Measurements from ENCODE around the gene NLRP9.

NLRP9 gene

GRCh38 chr19:55670280-55671053 is 67.7 kb downstream of the NLRP9 start:
- no peak for DNase-seq (ENCODE audit: low spot score)
- peaks cover 5 to 13% of the 10 kb centered on the region in 2 donors for H3K4me1 ChIP-seq (ENCODE audit: control insufficient read depth in 2 of 2, insufficient read depth in 1 of 2, low read depth in 1 of 2, low read length in 2 of 2)
- H3K27ac ChIP-seq (replicated peaks; ENCODE audit: low read length), result no peak overlapping the region
- H3K23ac ChIP-seq (ENCODE audit: low read depth, low read length, poor library complexity), result peak overlapping the region; percentile 100
- H2AK5ac ChIP-seq (ENCODE audit: low read depth, low read length), result peak overlapping the region; percentile 95
- H2BK5ac ChIP-seq (ENCODE audit: low read length), result peak overlapping the region; percentile 11
- peak overlapping the region; percentile 96 for H2BK120ac ChIP-seq (ENCODE audit: low read depth, low read length)
- no peaks in the 10 kb centered on the region for H3K9me3 ChIP-seq (replicated peaks in 1 of 2; ENCODE audit: control insufficient read depth in 2 of 2, insufficient read depth in 1 of 2, low read depth in 1 of 2, low read length in 2 of 2)
- peak overlapping the region; percentile 96 for H3K9ac ChIP-seq (ENCODE audit: low read depth, low read length, poor library complexity)
- H3K4me3 ChIP-seq (ENCODE audit: low read length in 2 of 2), result peak overlapping the region in 1 of 2 donors; percentile 4
- no CpG with 5 or more reads among the region's 23 CpGs for WGBS, 2 donors (ENCODE audit: extremely low coverage in 2 of 2, insufficient read length in 2 of 2, insufficient replicate concordance in 1 of 2)
- peak overlapping the region; percentile 100 for H2BK12ac ChIP-seq (ENCODE audit: low read length)
- no peaks in the 10 kb centered on the region for H3K27me3 ChIP-seq (ENCODE audit: control insufficient read depth in 3 of 3, insufficient read depth in 3 of 3, low read depth in 1 of 3, low read length in 3 of 3)
- H2BK15ac ChIP-seq (ENCODE audit: low read length), result peak overlapping the region; percentile 89
- H3K4ac ChIP-seq (ENCODE audit: low read length), result peak overlapping the region; percentile 100
- peak overlapping the region; percentile 99 for H3K18ac ChIP-seq (ENCODE audit: low read length)
- H3K4me2 ChIP-seq (ENCODE audit: insufficient read depth, low read length, poor library complexity, severe bottlenecking), result peak overlapping the region; percentile 25
- peaks cover 35% of the 10 kb centered on the region for H3K79me1 ChIP-seq (ENCODE audit: low read depth, low read length)
- no peak overlapping the region for H2AFZ ChIP-seq (ENCODE audit: low read length)
- H3K14ac ChIP-seq (ENCODE audit: low read length), result peak overlapping the region; percentile 100
- peaks cover 55 to 81% of the 10 kb centered on the region in 2 donors for H3K36me3 ChIP-seq (replicated peaks in 1 of 2; ENCODE audit: control insufficient read depth in 2 of 2, insufficient read depth in 2 of 2, low read length in 2 of 2)
- peak overlapping the region; percentile 100 for H4K91ac ChIP-seq (ENCODE audit: low read depth, low read length, poor library complexity)
- H4K8ac ChIP-seq (ENCODE audit: low read depth, low read length), result peak overlapping the region; percentile 100

GRCh38 chr19:55669418-55670279 is 68.6 kb downstream of the NLRP9 start:
- H3K36me3 ChIP-seq (replicated peaks in 1 of 2; ENCODE audit: control insufficient read depth in 2 of 2, insufficient read depth in 2 of 2, low read length in 2 of 2), result peaks cover 55 to 87% of the 10 kb centered on the region in 2 donors

GRCh38 chr19:55668603-55669348 is 69.4 kb downstream of the NLRP9 start:
- Histone ChIP-seq H3K4ac (ENCODE audit: low read length) (no peak overlapping the region), H2BK120ac (ENCODE audit: low read depth, low read length) (no peak overlapping the region), H4K8ac (ENCODE audit: low read depth, low read length) (no peak overlapping the region), H3K27ac (replicated peaks; ENCODE audit: low read length) (no peak overlapping the region), H3K14ac (ENCODE audit: low read length) (no peak overlapping the region), H2AFZ (ENCODE audit: low read length) (no peak overlapping the region), H4K91ac (ENCODE audit: low read depth, low read length, poor library complexity) (no peak overlapping the region), H3K79me1 (ENCODE audit: low read depth, low read length) (peaks cover 47% of the 10 kb centered on the region), H3K4me3 (ENCODE audit: low read length in 2 of 2) (no peak overlapping the region), H3K36me3 (replicated peaks in 1 of 2; ENCODE audit: control insufficient read depth in 2 of 2, insufficient read depth in 2 of 2, low read length in 2 of 2) (peaks cover 62 to 91% of the 10 kb centered on the region in 2 donors), H3K4me1 (ENCODE audit: control insufficient read depth in 2 of 2, insufficient read depth in 1 of 2, low read depth in 1 of 2, low read length in 2 of 2) (peaks cover 5 to 6% of the 10 kb centered on the region in 2 donors), H3K9ac (ENCODE audit: low read depth, low read length, poor library complexity) (no peak overlapping the region), H2BK15ac (ENCODE audit: low read length) (no peak overlapping the region), H2AK5ac (ENCODE audit: low read depth, low read length) (no peak overlapping the region), H3K4me2 (ENCODE audit: insufficient read depth, low read length, poor library complexity, severe bottlenecking) (no peak overlapping the region), H3K23ac (ENCODE audit: low read depth, low read length, poor library complexity) (no peak overlapping the region), H3K18ac (ENCODE audit: low read length) (no peak overlapping the region), H3K27me3 (ENCODE audit: control insufficient read depth in 3 of 3, insufficient read depth in 3 of 3, low read depth in 1 of 3, low read length in 3 of 3) (no peaks in the 10 kb centered on the region), H2BK5ac (ENCODE audit: low read length) (no peak overlapping the region), H3K9me3 (replicated peaks in 1 of 2; ENCODE audit: control insufficient read depth in 2 of 2, insufficient read depth in 1 of 2, low read depth in 1 of 2, low read length in 2 of 2) (no peaks in the 10 kb centered on the region), H2BK12ac (ENCODE audit: low read length) (no peak overlapping the region)
- DNase-seq (ENCODE audit: low spot score), result no peak
- WGBS, 2 donors (ENCODE audit: extremely low coverage in 2 of 2, insufficient read length in 2 of 2, insufficient replicate concordance in 1 of 2), result no CpG with 5 or more reads among the region's 30 CpGs

More at GRCh38 chr19:55669418-55670279, 68.6 kb downstream of the NLRP9 start:
- Histone ChIP-seq H4K8ac (ENCODE audit: low read depth, low read length) (peak overlapping the region; percentile 82), H3K4ac (ENCODE audit: low read length) (no peak overlapping the region), H2AFZ (ENCODE audit: low read length) (no peak overlapping the region), H3K4me2 (ENCODE audit: insufficient read depth, low read length, poor library complexity, severe bottlenecking) (no peak overlapping the region), H3K23ac (ENCODE audit: low read depth, low read length, poor library complexity) (no peak overlapping the region), H4K91ac (ENCODE audit: low read depth, low read length, poor library complexity) (no peak overlapping the region), H2BK12ac (ENCODE audit: low read length) (peak overlapping the region; percentile 100), H2BK15ac (ENCODE audit: low read length) (peak overlapping the region; percentile 89), H3K18ac (ENCODE audit: low read length) (no peak overlapping the region), H3K27me3 (ENCODE audit: control insufficient read depth in 3 of 3, insufficient read depth in 3 of 3, low read depth in 1 of 3, low read length in 3 of 3) (no peaks in the 10 kb centered on the region), H3K14ac (ENCODE audit: low read length) (no peak overlapping the region), H3K4me3 (ENCODE audit: low read length in 2 of 2) (no peak overlapping the region), H3K4me1 (ENCODE audit: control insufficient read depth in 2 of 2, insufficient read depth in 1 of 2, low read depth in 1 of 2, low read length in 2 of 2) (peaks cover 5 to 10% of the 10 kb centered on the region in 2 donors), H3K9me3 (replicated peaks in 1 of 2; ENCODE audit: control insufficient read depth in 2 of 2, insufficient read depth in 1 of 2, low read depth in 1 of 2, low read length in 2 of 2) (no peaks in the 10 kb centered on the region), H2BK120ac (ENCODE audit: low read depth, low read length) (peak overlapping the region; percentile 96), H2AK5ac (ENCODE audit: low read depth, low read length) (peak overlapping the region; percentile 95), H3K27ac (replicated peaks; ENCODE audit: low read length) (no peak overlapping the region), H3K9ac (ENCODE audit: low read depth, low read length, poor library complexity) (peak overlapping the region; percentile 70), H2BK5ac (ENCODE audit: low read length) (peak overlapping the region; percentile 11), H3K79me1 (ENCODE audit: low read depth, low read length) (peaks cover 39% of the 10 kb centered on the region)
- DNase-seq (ENCODE audit: low spot score), result no peak
- no CpG with 5 or more reads among the region's 43 CpGs for WGBS, 2 donors (ENCODE audit: extremely low coverage in 2 of 2, insufficient read length in 2 of 2, insufficient replicate concordance in 1 of 2)
